GM11168 (cell line): Measurements from ENCODE around the gene DDX27.

ENCODE experiments used
- in situ Hi-C: fragments of 300-500 bp; cut with MboI; formaldehyde crosslinking; loops from one replicate; pipeline ENCODE4 v1.12.0; 2022; ENCODE audit warnings: low sequenced_read_pairs; ENCODE audit not compliant: unreplicated experiment

The DDX27 gene

GRCh38 chr20:49245921-49246740 lies 26.9 kb downstream of the DDX27 start:
- in situ Hi-C loops, result no loop called here

GRCh38 chr20:49247169-49247723 lies 28.0 kb downstream of the DDX27 start:
- in situ Hi-C loops, result no loop called here

GRCh38 chr20:49247792-49248191 lies 28.6 kb downstream of the DDX27 start:
- in situ Hi-C loops, result no loop called here

- in situ Hi-C loops, result no loop called here
Measured at GRCh38 chr20:49248301-49248700, 29.1 kb downstream of the DDX27 start.

GRCh38 chr20:49248879-49249665 lies 29.9 kb downstream of the DDX27 start:
- in situ Hi-C loops, result no loop called here

- in situ Hi-C loops, result no loop called here
Measured at GRCh38 chr20:49252556-49253350, 33.5 kb downstream of the DDX27 start.

GRCh38 chr20:49256261-49256660 lies 37.0 kb downstream of the DDX27 start:
- in situ Hi-C loops, result no loop called here

- in situ Hi-C loops, result no loop called here
Measured at GRCh38 chr20:49259284-49259683, 40.1 kb downstream of the DDX27 start.

- in situ Hi-C loops, result no loop called here
Measured at GRCh38 chr20:49259799-49260198, 40.6 kb downstream of the DDX27 start.

- in situ Hi-C loops, result no loop called here
Measured at GRCh38 chr20:49260218-49260617, 41.0 kb downstream of the DDX27 start.

GRCh38 chr20:49261173-49261572 lies 42.0 kb downstream of the DDX27 start:
- in situ Hi-C loops, result no loop called here

- in situ Hi-C loops, result no loop called here
Measured at GRCh38 chr20:49262444-49262843, 43.2 kb downstream of the DDX27 start.

GRCh38 chr20:49267327-49267726 lies 48.1 kb downstream of the DDX27 start:
- in situ Hi-C loops, result no loop called here

- in situ Hi-C loops, result no loop called here
Measured at GRCh38 chr20:49268600-49269365, 49.6 kb downstream of the DDX27 start.

GRCh38 chr20:49270177-49270576 lies 51.0 kb downstream of the DDX27 start:
- in situ Hi-C loops, result no loop called here

GRCh38 chr20:49270736-49271135 lies 51.5 kb downstream of the DDX27 start:
- in situ Hi-C loops, result no loop called here

- in situ Hi-C loops, result no loop called here
Measured at GRCh38 chr20:49272654-49273053, 53.4 kb downstream of the DDX27 start.

GRCh38 chr20:49273696-49274277 lies 54.6 kb downstream of the DDX27 start:
- in situ Hi-C loops, result no loop called here

- in situ Hi-C loops, result no loop called here
Measured at GRCh38 chr20:49275216-49275615, 56.0 kb downstream of the DDX27 start.
